CD14-positive monocyte (primary cell): ENCODE data around the gene KNTC1. TPM values are rescaled to one million over a fixed set of nuclear protein-coding genes. Genes with fewer than 3 reads are reported as not detected.

Experiments
- DNase-seq, 3 donors: peaks; one replicate each; pipeline ENCODE4 v3.0.0-alpha.2; 2011 to 2022
- H2AFZ ChIP-seq: 2 replicates; pipeline ENCODE4 v1.6.0; 2012; ENCODE audit warnings: mild to moderate bottlenecking, low read depth, low read length, inconsistent platforms; ENCODE audit not compliant: insufficient read depth, poor library complexity, severe bottlenecking
- H3K27ac ChIP-seq, 2 donors: 1 replicate in 1 of 2; 2 replicates in 1 of 2; pipeline ENCODE4 v1.5.1; 2012 to 2013; ENCODE audit warnings: low read length in 2 of 2, control low read depth in 1 of 2, inconsistent platforms in 1 of 2, low read depth in 1 of 2, mild to moderate bottlenecking in 1 of 2
- H3K27me3 ChIP-seq, 2 donors: one replicate each; pipeline versions ENCODE4 v1.6.0 to v1.6.1; 2011 to 2013; ENCODE audit warnings: low read length in 2 of 2; ENCODE audit not compliant: control insufficient read depth in 2 of 2, insufficient read depth in 2 of 2
- H3K36me3 ChIP-seq, 2 donors: replicated peaks in 1 of 2; 1 replicate in 1 of 2; 2 replicates in 1 of 2; pipeline versions ENCODE4 v1.5.1 to v1.6.1; 2012 to 2013; ENCODE audit warnings: low read length in 2 of 2, control low read depth in 1 of 2, inconsistent platforms in 1 of 2, mild to moderate bottlenecking in 1 of 2; ENCODE audit not compliant: insufficient read depth in 2 of 2, control insufficient read depth in 1 of 2
- H3K4me1 ChIP-seq, 2 donors: 1 replicate in 1 of 2; 2 replicates in 1 of 2; pipeline versions ENCODE4 v1.5.1 to v1.6.1; 2012 to 2013; ENCODE audit warnings: low read length in 2 of 2, control low read depth in 1 of 2, inconsistent platforms in 1 of 2, mild to moderate bottlenecking in 1 of 2, moderate library complexity in 1 of 2; ENCODE audit not compliant: insufficient read depth in 2 of 2, control insufficient read depth in 1 of 2
- H3K4me2 ChIP-seq: replicated peaks from 2 replicates; pipeline ENCODE3; 2012; ENCODE audit warnings: low read length, moderate library complexity, mild to moderate bottlenecking; ENCODE audit not compliant: poor library complexity, severe bottlenecking; ENCODE audit errors: extremely low read depth
- H3K4me3 ChIP-seq, 3 experiments: fragments of 200-600 bp in 1 of 3; sonication (generic) in 1 of 3; replicated peaks in 1 of 3; 1 replicate in 2 of 3; 2 replicates in 1 of 3; pipeline ENCODE4 v1.5.1; 2011 to 2013; ENCODE audit warnings: low read length in 3 of 3, mild to moderate bottlenecking in 3 of 3, control low read depth in 2 of 3, low read depth in 2 of 3, inconsistent platforms in 1 of 3, moderate library complexity in 1 of 3
- H3K79me2 ChIP-seq: 2 replicates; pipeline ENCODE4 v1.6.0; 2012; ENCODE audit warnings: mild to moderate bottlenecking, control low read depth, inconsistent platforms, low read length, moderate library complexity; ENCODE audit not compliant: insufficient read depth
- H3K9ac ChIP-seq: 2 replicates; pipeline ENCODE4 v1.6.0; 2017; ENCODE audit warnings: low read length, mild to moderate bottlenecking; ENCODE audit not compliant: insufficient read depth, poor library complexity, severe bottlenecking
- H3K9me3 ChIP-seq, 2 donors: replicated peaks in 1 of 2; 1 replicate in 1 of 2; 2 replicates in 1 of 2; pipeline versions ENCODE4 v1.5.1 to v1.6.1; 2012 to 2013; ENCODE audit warnings: low read length in 2 of 2, control low read depth in 1 of 2; ENCODE audit not compliant: control insufficient read depth in 1 of 2, insufficient read depth in 1 of 2
- H4K20me1 ChIP-seq: 2 replicates; pipeline ENCODE4 v1.6.0; 2012; ENCODE audit warnings: mild to moderate bottlenecking, low read length, control low read depth, moderate library complexity; ENCODE audit not compliant: insufficient read depth
- H3K27ac Mint-ChIP-seq, 7 donors: one replicate each; pipeline ENCODE4 v1.8.0; 2020; ENCODE audit warnings: mild to moderate bottlenecking in 7 of 7, mixed read lengths in 7 of 7, moderate library complexity in 6 of 7, inconsistent platforms in 2 of 7
- H3K27me3 Mint-ChIP-seq, 3 donors: one replicate each; pipeline ENCODE4 v1.8.0; 2021 to 2022; ENCODE audit warnings: low read depth in 3 of 3, mild to moderate bottlenecking in 3 of 3, mixed read lengths in 3 of 3, moderate library complexity in 3 of 3, inconsistent platforms in 1 of 3
- H3K36me3 Mint-ChIP-seq, 2 donors: one replicate each; pipeline ENCODE4 v1.8.0; 2020; ENCODE audit warnings: mixed read lengths in 2 of 2, inconsistent platforms in 1 of 2, mild to moderate bottlenecking in 1 of 2
- H3K4me1 Mint-ChIP-seq: one replicate; pipeline ENCODE4 v1.8.0; 2020; ENCODE audit warnings: mild to moderate bottlenecking, mixed read lengths
- H3K4me3 Mint-ChIP-seq, 2 donors: one replicate each; pipeline ENCODE4 v1.8.0; 2020; ENCODE audit warnings: mild to moderate bottlenecking in 2 of 2, mixed read lengths in 2 of 2, moderate library complexity in 1 of 2
- H3K9me3 Mint-ChIP-seq, 7 donors: one replicate each; pipeline ENCODE4 v1.8.0; 2020 to 2022; ENCODE audit warnings: mixed read lengths in 7 of 7, mild to moderate bottlenecking in 6 of 7, moderate library complexity in 6 of 7, inconsistent platforms in 2 of 7
- WGBS: methylation state at CpG from one replicate; pipeline ENCODE4 v1.1.5; 2013; ENCODE audit warnings: missing lambda C conversion rate; ENCODE audit not compliant: insufficient coverage; 5-methylcytosine and 5-hydroxymethylcytosine counted together
- intact Hi-C, 2 donors: fragments of 100-400 bp; cut with micrococcal nuclease; formaldehyde crosslinking; loops; one replicate each; pipeline versions ENCODE4 v1.15.0 to v1.15.1; 2023
- polyA plus RNA-seq, 3 donors: library from polyadenylated mRNA; depleted of rRNA in 1 of 3; unstranded in 2 of 3; stranded (reverse) in 1 of 3; fragments of 300-500 nt in 2 of 3; fragments of >200 nt in 1 of 3; fragmentation: Illumina TruSeq in 2 of 3; gene quantifications; 1 replicate in 2 of 3; 2 replicates in 1 of 3; pipeline ENCODE4 v1.2.3, GENCODE V29; 2012 to 2021
- TF ChIP-seq, protein P1 (sequence below): fragments of 200-600 bp; IDR thresholded peaks from one replicate; pipeline ENCODE4 v1.8.0; 2022; ENCODE audit warnings: antibody characterized with exemption, mild to moderate bottlenecking

KNTC1 gene
- polyA plus RNA-seq, 3 donors, result 0.65 to 10.3 (median 0.81) TPM

GRCh38 chr12:122545855-122546254 is 18.8 kb downstream of the KNTC1 start:
- WGBS, result 100% methylated on average over 1 of the region's 2 CpGs
- H3K36me3 ChIP-seq, result peaks cover 38 to 70% of the 10 kb centered on the region in 2 donors
- peaks cover 0 to 2% (median 0%) of the 10 kb centered on the region in 3 donors for H3K27me3 Mint-ChIP-seq
- no peaks in the 10 kb centered on the region for H3K79me2 ChIP-seq
- H3K4me3 ChIP-seq, result no peak overlapping the region
- H3K27ac ChIP-seq, result no peak overlapping the region
- no peak overlapping the region for H3K27ac Mint-ChIP-seq
- no peaks in the 10 kb centered on the region for H3K9me3 Mint-ChIP-seq
- no peak overlapping the region for H3K9ac ChIP-seq
- no peak overlapping the region for H3K4me2 ChIP-seq
- DNase-seq, result no peak
- TF ChIP-seq, protein P1, sequence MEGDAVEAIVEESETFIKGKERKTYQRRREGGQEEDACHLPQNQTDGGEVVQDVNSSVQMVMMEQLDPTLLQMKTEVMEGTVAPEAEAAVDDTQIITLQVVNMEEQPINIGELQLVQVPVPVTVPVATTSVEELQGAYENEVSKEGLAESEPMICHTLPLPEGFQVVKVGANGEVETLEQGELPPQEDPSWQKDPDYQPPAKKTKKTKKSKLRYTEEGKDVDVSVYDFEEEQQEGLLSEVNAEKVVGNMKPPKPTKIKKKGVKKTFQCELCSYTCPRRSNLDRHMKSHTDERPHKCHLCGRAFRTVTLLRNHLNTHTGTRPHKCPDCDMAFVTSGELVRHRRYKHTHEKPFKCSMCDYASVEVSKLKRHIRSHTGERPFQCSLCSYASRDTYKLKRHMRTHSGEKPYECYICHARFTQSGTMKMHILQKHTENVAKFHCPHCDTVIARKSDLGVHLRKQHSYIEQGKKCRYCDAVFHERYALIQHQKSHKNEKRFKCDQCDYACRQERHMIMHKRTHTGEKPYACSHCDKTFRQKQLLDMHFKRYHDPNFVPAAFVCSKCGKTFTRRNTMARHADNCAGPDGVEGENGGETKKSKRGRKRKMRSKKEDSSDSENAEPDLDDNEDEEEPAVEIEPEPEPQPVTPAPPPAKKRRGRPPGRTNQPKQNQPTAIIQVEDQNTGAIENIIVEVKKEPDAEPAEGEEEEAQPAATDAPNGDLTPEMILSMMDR, result no peak
- no peaks in the 10 kb centered on the region for H3K27me3 ChIP-seq
- H2AFZ ChIP-seq, result no peak overlapping the region
- no peak overlapping the region for H3K4me3 Mint-ChIP-seq
- no peaks in the 10 kb centered on the region for H3K9me3 ChIP-seq
- H3K4me1 Mint-ChIP-seq, result no peaks in the 10 kb centered on the region
- intact Hi-C loops, result no loop called here
- H3K36me3 Mint-ChIP-seq, result peaks cover 30 to 54% of the 10 kb centered on the region in 2 donors
- no peaks in the 10 kb centered on the region for H3K4me1 ChIP-seq
- no peaks in the 10 kb centered on the region for H4K20me1 ChIP-seq

- Mint-ChIP-seq H3K4me3 (no peak overlapping the region), H3K9me3 (no peaks in the 10 kb centered on the region), H3K27ac (no peak overlapping the region), H3K4me1 (no peaks in the 10 kb centered on the region), H3K27me3 (peaks cover 0 to 2% (median 0%) of the 10 kb centered on the region in 3 donors), H3K36me3 (peaks cover 36 to 53% of the 10 kb centered on the region in 2 donors)
- H4K20me1 ChIP-seq, result no peaks in the 10 kb centered on the region
- H3K9ac ChIP-seq, result no peak overlapping the region
- H3K79me2 ChIP-seq, result no peaks in the 10 kb centered on the region
- H3K4me3 ChIP-seq, result no peak overlapping the region
- intact Hi-C loops, result no loop called here
- no peaks in the 10 kb centered on the region for H3K4me1 ChIP-seq
- no peak overlapping the region for H3K4me2 ChIP-seq
- H3K36me3 ChIP-seq, result peaks cover 51 to 79% of the 10 kb centered on the region in 2 donors
- TF ChIP-seq, protein P1, result no peak
- no CpG with 5 or more reads among the region's 5 CpGs for WGBS
- no peaks in the 10 kb centered on the region for H3K9me3 ChIP-seq
- H3K27ac ChIP-seq, result no peak overlapping the region
- H3K27me3 ChIP-seq, result no peaks in the 10 kb centered on the region
- no peak for DNase-seq
- H2AFZ ChIP-seq, result no peak overlapping the region
Measured at GRCh38 chr12:122547330-122547729, 20.3 kb downstream of the KNTC1 start.
